GM23338 (cell line): Measurements from ENCODE around the gene CDH8. TPM values are rescaled to one million over a fixed set of nuclear protein-coding genes. Genes with fewer than 3 reads are reported as not detected.

Source experiments
- ATAC-seq: fragments of 200-7000 bp; cut with Tn5 transposase; 3 replicates; pipeline ENCODE4 v1.9.1; 2020
- DNase-seq: peaks from one replicate; pipeline ENCODE4 v3.0.0-alpha.2; 2015; ENCODE audit warnings: low spot score
- H2AFZ ChIP-seq: fragments of 200-600 bp; sonication (generic); 2 replicates; pipeline ENCODE4 v1.8.0; 2016; ENCODE audit warnings: antibody characterized with exemption, mild to moderate bottlenecking, moderate library complexity
- H3F3A ChIP-seq: fragments of 200-600 bp; sonication (generic); replicated peaks from 2 replicates; pipeline ENCODE4 v1.8.0; 2017; ENCODE audit warnings: antibody characterized with exemption, mixed run types, low read depth
- H3K27ac ChIP-seq: fragments of 200-600 bp; sonication (generic); 2 replicates; pipeline ENCODE4 v1.6.1; 2016; ENCODE audit warnings: low read depth
- H3K27me3 ChIP-seq: fragments of 200-600 bp; sonication (generic); 2 replicates; pipeline ENCODE4 v1.8.0; 2016; ENCODE audit warnings: mild to moderate bottlenecking, mixed run types, moderate library complexity; ENCODE audit not compliant: insufficient read depth
- H3K36me3 ChIP-seq: fragments of 200-600 bp; sonication (generic); 2 replicates; pipeline ENCODE4 v1.8.0; 2016; ENCODE audit warnings: mild to moderate bottlenecking; ENCODE audit not compliant: insufficient read depth
- H3K4me1 ChIP-seq: fragments of 200-600 bp; sonication (generic); 2 replicates; pipeline ENCODE4 v1.8.0; 2016; ENCODE audit warnings: mild to moderate bottlenecking, moderate library complexity; ENCODE audit not compliant: insufficient read depth
- H3K4me2 ChIP-seq: fragments of 200-600 bp; sonication (generic); 2 replicates; pipeline ENCODE4 v1.7.1; 2017; ENCODE audit warnings: mixed run types
- H3K4me3 ChIP-seq: fragments of 200-600 bp; sonication (generic); 2 replicates; pipeline ENCODE4 v1.6.1; 2016; ENCODE audit warnings: mixed run types
- H3K79me2 ChIP-seq: fragments of 200-600 bp; sonication (generic); replicated peaks from 2 replicates; pipeline ENCODE4 v1.8.0; 2017; ENCODE audit warnings: mild to moderate bottlenecking; ENCODE audit not compliant: insufficient read depth
- H3K9me2 ChIP-seq: fragments of 200-600 bp; sonication (generic); 2 replicates; pipeline ENCODE4 v1.8.0; 2017; ENCODE audit not compliant: insufficient read depth
- H4K20me1 ChIP-seq: fragments of 200-600 bp; sonication (generic); replicated peaks from 2 replicates; pipeline ENCODE4 v1.8.0; 2017; ENCODE audit warnings: mild to moderate bottlenecking; ENCODE audit not compliant: insufficient read depth
- H3K27ac Mint-ChIP-seq: 2 replicates; pipeline ENCODE4 v1.8.0; 2020; ENCODE audit warnings: inconsistent platforms, mild to moderate bottlenecking, moderate library complexity, mixed read lengths
- H3K27me3 Mint-ChIP-seq: 3 replicates; pipeline ENCODE4 v1.8.0; 2022; ENCODE audit warnings: low read depth, mild to moderate bottlenecking, moderate library complexity, mixed read lengths, inconsistent platforms; ENCODE audit not compliant: insufficient read depth, poor library complexity
- H3K36me3 Mint-ChIP-seq: 3 replicates; pipeline ENCODE4 v1.8.0; 2021; ENCODE audit warnings: low read depth, mild to moderate bottlenecking, inconsistent platforms, moderate library complexity, mixed read lengths
- H3K4me1 Mint-ChIP-seq: 3 replicates; pipeline ENCODE4 v1.8.0; 2020; ENCODE audit warnings: mild to moderate bottlenecking, inconsistent platforms, mixed read lengths
- H3K4me3 Mint-ChIP-seq: 3 replicates; pipeline ENCODE4 v1.8.0; 2021; ENCODE audit warnings: moderate library complexity, mild to moderate bottlenecking, inconsistent platforms, mixed read lengths
- H3K9me3 Mint-ChIP-seq: 3 replicates; pipeline ENCODE4 v1.8.0; 2020; ENCODE audit warnings: moderate library complexity, mild to moderate bottlenecking, inconsistent platforms, mixed read lengths
- CREB1 ChIP-seq: fragments of 250-450 bp; sonication (Bioruptor Pico); IDR thresholded peaks from 2 replicates; pipeline ENCODE4 v1.5.0; 2020; ENCODE audit warnings: low read depth, mild to moderate bottlenecking, moderate library complexity
- EZH2 ChIP-seq: fragments of 200-600 bp; sonication (generic); IDR thresholded peaks from one replicate; pipeline ENCODE4 v1.8.0; 2017; ENCODE audit warnings: antibody characterized with exemption, mild to moderate bottlenecking, low read depth; ENCODE audit not compliant: unreplicated experiment
- EZH2phosphoT487 ChIP-seq: fragments of 200-600 bp; sonication (generic); IDR thresholded peaks from one replicate; pipeline ENCODE4 v1.8.1; 2018; ENCODE audit warnings: antibody characterized with exemption; ENCODE audit not compliant: unreplicated experiment
- JUNB ChIP-seq: IDR thresholded peaks from one replicate; pipeline ENCODE4 v1.6.1; 2016; ENCODE audit warnings: antibody characterized with exemption; ENCODE audit not compliant: unreplicated experiment
- NANOG ChIP-seq: IDR thresholded peaks from 2 replicates; pipeline ENCODE4 v1.6.1; 2016; ENCODE audit warnings: antibody characterized with exemption, borderline replicate concordance
- POLR2AphosphoS5 ChIP-seq: IDR thresholded peaks from 2 replicates; pipeline ENCODE4 v1.6.1; 2016; ENCODE audit warnings: antibody characterized with exemption, low read depth
- STAT1 ChIP-seq: IDR thresholded peaks from one replicate; pipeline ENCODE4 v1.6.1; 2016; ENCODE audit warnings: antibody characterized with exemption; ENCODE audit not compliant: unreplicated experiment
- ZNF114 ChIP-seq: fragments of 250-450 bp; sonication (Bioruptor Pico); IDR thresholded peaks from 2 replicates; pipeline ENCODE4 v1.5.0; 2020; ENCODE audit warnings: mild to moderate bottlenecking, moderate library complexity
- ZNF331 ChIP-seq: fragments of 250-450 bp; sonication (Bioruptor Pico); IDR thresholded peaks from 2 replicates; pipeline ENCODE4 v1.5.0; 2020; ENCODE audit warnings: low read depth, mild to moderate bottlenecking, moderate library complexity
- ZNF462 ChIP-seq: fragments of 250-450 bp; sonication (Bioruptor Pico); IDR thresholded peaks from 2 replicates; pipeline ENCODE4 v1.5.0; 2020; ENCODE audit warnings: mild to moderate bottlenecking, moderate library complexity
- polyA plus RNA-seq: library from polyadenylated mRNA; unstranded; fragments of >200 nt; fragmentation: Nextera tagmentation; extraction: Ambion mirVana; gene quantifications from 2 replicates; pipeline ENCODE4 v1.2.1, GENCODE V29; 2016
- total RNA-seq: library from RNA; depleted of rRNA; stranded (reverse); fragments of >200 nt; shearing (Covaris generic); gene quantifications from 2 replicates; pipeline ENCODE4 v1.2.3, GENCODE V29; 2014
- TF ChIP-seq, protein P1 (sequence below): IDR thresholded peaks from one replicate; pipeline ENCODE4 v1.6.1; 2018; ENCODE audit warnings: antibody characterized with exemption; ENCODE audit not compliant: unreplicated experiment
- TF ChIP-seq, protein P2 (sequence below), 2 experiments: fragments of 200-600 bp in 1 of 2; sonication (generic) in 1 of 2; conservative IDR thresholded peaks; 2 replicates each; pipeline versions ENCODE4 v1.5.1 to v1.6.1; 2016 to 2017; ENCODE audit warnings: antibody characterized with exemption in 2 of 2, low read depth in 2 of 2, mild to moderate bottlenecking in 2 of 2, moderate library complexity in 1 of 2
- TF ChIP-seq, protein P3 (sequence below): IDR thresholded peaks from 2 replicates; pipeline ENCODE4 v1.6.1; 2016; ENCODE audit warnings: antibody characterized with exemption

Gene CDH8
- total and polyA plus RNA-seq, 2 experiments from 2014 or later = 10.2 to 11.7 TPM

GRCh38 chr16:61807551-61807950 lies 228.7 kb downstream of the CDH8 start:
- H3K27ac Mint-ChIP-seq = no peak overlapping the region
- H3K79me2 ChIP-seq = no peaks in the 10 kb centered on the region
- H3K36me3 Mint-ChIP-seq = no peaks in the 10 kb centered on the region; the same call in 2 of the 3 replicates
- H3K4me1 Mint-ChIP-seq = peaks cover 10% of the 10 kb centered on the region; the same call in 2 of the 3 replicates
- H3K36me3 ChIP-seq = no peaks in the 10 kb centered on the region
- H3K4me1 ChIP-seq = peaks cover 12% of the 10 kb centered on the region; the same call in 1 of the 2 replicates
- no peak overlapping the region for H2AFZ ChIP-seq
- TF ChIP-seq EZH2 = no peak
- TF ChIP-seq STAT1 = no peak
- no peak for TF ChIP-seq ZNF462 (CRISPR knock-in tag)
- TF ChIP-seq ZNF114 (CRISPR knock-in tag) = no peak
- TF ChIP-seq, protein P1, sequence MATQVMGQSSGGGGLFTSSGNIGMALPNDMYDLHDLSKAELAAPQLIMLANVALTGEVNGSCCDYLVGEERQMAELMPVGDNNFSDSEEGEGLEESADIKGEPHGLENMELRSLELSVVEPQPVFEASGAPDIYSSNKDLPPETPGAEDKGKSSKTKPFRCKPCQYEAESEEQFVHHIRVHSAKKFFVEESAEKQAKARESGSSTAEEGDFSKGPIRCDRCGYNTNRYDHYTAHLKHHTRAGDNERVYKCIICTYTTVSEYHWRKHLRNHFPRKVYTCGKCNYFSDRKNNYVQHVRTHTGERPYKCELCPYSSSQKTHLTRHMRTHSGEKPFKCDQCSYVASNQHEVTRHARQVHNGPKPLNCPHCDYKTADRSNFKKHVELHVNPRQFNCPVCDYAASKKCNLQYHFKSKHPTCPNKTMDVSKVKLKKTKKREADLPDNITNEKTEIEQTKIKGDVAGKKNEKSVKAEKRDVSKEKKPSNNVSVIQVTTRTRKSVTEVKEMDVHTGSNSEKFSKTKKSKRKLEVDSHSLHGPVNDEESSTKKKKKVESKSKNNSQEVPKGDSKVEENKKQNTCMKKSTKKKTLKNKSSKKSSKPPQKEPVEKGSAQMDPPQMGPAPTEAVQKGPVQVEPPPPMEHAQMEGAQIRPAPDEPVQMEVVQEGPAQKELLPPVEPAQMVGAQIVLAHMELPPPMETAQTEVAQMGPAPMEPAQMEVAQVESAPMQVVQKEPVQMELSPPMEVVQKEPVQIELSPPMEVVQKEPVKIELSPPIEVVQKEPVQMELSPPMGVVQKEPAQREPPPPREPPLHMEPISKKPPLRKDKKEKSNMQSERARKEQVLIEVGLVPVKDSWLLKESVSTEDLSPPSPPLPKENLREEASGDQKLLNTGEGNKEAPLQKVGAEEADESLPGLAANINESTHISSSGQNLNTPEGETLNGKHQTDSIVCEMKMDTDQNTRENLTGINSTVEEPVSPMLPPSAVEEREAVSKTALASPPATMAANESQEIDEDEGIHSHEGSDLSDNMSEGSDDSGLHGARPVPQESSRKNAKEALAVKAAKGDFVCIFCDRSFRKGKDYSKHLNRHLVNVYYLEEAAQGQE = no peak
- TF ChIP-seq EZH2phosphoT487 = no peak
- TF ChIP-seq, protein P2, sequence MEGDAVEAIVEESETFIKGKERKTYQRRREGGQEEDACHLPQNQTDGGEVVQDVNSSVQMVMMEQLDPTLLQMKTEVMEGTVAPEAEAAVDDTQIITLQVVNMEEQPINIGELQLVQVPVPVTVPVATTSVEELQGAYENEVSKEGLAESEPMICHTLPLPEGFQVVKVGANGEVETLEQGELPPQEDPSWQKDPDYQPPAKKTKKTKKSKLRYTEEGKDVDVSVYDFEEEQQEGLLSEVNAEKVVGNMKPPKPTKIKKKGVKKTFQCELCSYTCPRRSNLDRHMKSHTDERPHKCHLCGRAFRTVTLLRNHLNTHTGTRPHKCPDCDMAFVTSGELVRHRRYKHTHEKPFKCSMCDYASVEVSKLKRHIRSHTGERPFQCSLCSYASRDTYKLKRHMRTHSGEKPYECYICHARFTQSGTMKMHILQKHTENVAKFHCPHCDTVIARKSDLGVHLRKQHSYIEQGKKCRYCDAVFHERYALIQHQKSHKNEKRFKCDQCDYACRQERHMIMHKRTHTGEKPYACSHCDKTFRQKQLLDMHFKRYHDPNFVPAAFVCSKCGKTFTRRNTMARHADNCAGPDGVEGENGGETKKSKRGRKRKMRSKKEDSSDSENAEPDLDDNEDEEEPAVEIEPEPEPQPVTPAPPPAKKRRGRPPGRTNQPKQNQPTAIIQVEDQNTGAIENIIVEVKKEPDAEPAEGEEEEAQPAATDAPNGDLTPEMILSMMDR (conservative IDR thresholded peaks at IDR 0.05; ENCODE audit: low read depth in 2 of 2) = no peak
- TF ChIP-seq, protein P3, sequence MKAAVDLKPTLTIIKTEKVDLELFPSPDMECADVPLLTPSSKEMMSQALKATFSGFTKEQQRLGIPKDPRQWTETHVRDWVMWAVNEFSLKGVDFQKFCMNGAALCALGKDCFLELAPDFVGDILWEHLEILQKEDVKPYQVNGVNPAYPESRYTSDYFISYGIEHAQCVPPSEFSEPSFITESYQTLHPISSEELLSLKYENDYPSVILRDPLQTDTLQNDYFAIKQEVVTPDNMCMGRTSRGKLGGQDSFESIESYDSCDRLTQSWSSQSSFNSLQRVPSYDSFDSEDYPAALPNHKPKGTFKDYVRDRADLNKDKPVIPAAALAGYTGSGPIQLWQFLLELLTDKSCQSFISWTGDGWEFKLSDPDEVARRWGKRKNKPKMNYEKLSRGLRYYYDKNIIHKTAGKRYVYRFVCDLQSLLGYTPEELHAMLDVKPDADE = no peak
- no peak for TF ChIP-seq ZNF331
- TF ChIP-seq NANOG = no peak
- TF ChIP-seq JUNB = no peak
- no peak for TF ChIP-seq CREB1 (CRISPR knock-in tag)
- TF ChIP-seq POLR2AphosphoS5 = no peak
- no peak overlapping the region for H3K4me2 ChIP-seq
- peaks cover 2% of the 10 kb centered on the region; the same call in 1 of the 3 replicates for H3K9me3 Mint-ChIP-seq
- no peaks in the 10 kb centered on the region for H3K9me2 ChIP-seq
- H3K4me3 Mint-ChIP-seq = no peak overlapping the region
- H4K20me1 ChIP-seq = no peaks in the 10 kb centered on the region
- H3F3A ChIP-seq = no peaks in the 10 kb centered on the region
- no peak overlapping the region for H3K4me3 ChIP-seq
- no peak overlapping the region for H3K27ac ChIP-seq
- no peaks in the 10 kb centered on the region for H3K27me3 ChIP-seq
- DNase-seq (no peak), ATAC-seq (no peak)
- no peaks in the 10 kb centered on the region for H3K27me3 Mint-ChIP-seq
